GM18511 (cell line): ENCODE data around the gene LTA.
"Not testable (repeated sequence)": the region's sequence is repeated elsewhere in the genome, so short reads cannot be mapped to it uniquely, and the experiment has no call there.

Source experiments
- ATAC-seq: cut with Tn5 transposase; IDR thresholded peaks from one replicate; pipeline ENCODE4 v1.9.1; 2021; ENCODE audit warnings: mild to moderate bottlenecking, moderate library complexity; ENCODE audit not compliant: unreplicated experiment

LTA gene

GRCh38 chr6:31541658-31542521, 30.2 kb upstream of the LTA start, which contains the start of gene DDX39B:
Gene DDX39B (minus strand): TSS chr6:31542003. CDS start chr6:31540532, 1,471 bp downstream.
- peak; percentile 80 for ATAC-seq

GRCh38 chr6:31543639-31544038, 28.4 kb upstream of the LTA start:
- ATAC-seq: no peak

GRCh38 chr6:31544676-31545075, 27.4 kb upstream of the LTA start:
- ATAC-seq: no peak

- no peak for ATAC-seq
These were observed 26.8 kb upstream of the LTA start for GRCh38 chr6:31545291-31545690.

- ATAC-seq: peak; percentile 57
These were observed 25.6 kb upstream of the LTA start, which contains the start of gene ATP6V1G2 for GRCh38 chr6:31546339-31546957. Gene ATP6V1G2 (minus strand): TSS chr6:31546608. CDS start chr6:31546559, 49 bp downstream.

GRCh38 chr6:31546958-31547726, 24.9 kb upstream of the LTA start, which contains the start of gene NFKBIL1:
Gene NFKBIL1 (plus strand): TSS chr6:31547608. CDS start chr6:31547695, 87 bp downstream.
- ATAC-seq: peak; percentile 72

GRCh38 chr6:31547727-31548543, 24.2 kb upstream of the LTA start:
- no peak for ATAC-seq

- no peak for ATAC-seq
These were observed 23.6 kb upstream of the LTA start for GRCh38 chr6:31548544-31548873.

GRCh38 chr6:31551371-31551770, 20.7 kb upstream of the LTA start:
- not testable (repeated sequence) for ATAC-seq

- no peak for ATAC-seq
These were observed 15.8 kb upstream of the LTA start for GRCh38 chr6:31556307-31556706.

GRCh38 chr6:31557443-31558317, 14.4 kb upstream of the LTA start:
- ATAC-seq: no peak

GRCh38 chr6:31558318-31558625, 13.8 kb upstream of the LTA start:
- no peak for ATAC-seq

- no peak for ATAC-seq
These were observed 13.2 kb upstream of the LTA start for GRCh38 chr6:31558631-31559500.

GRCh38 chr6:31559606-31559957, 12.5 kb upstream of the LTA start:
- ATAC-seq: no peak

- ATAC-seq: peak; percentile 70
These were observed 12.0 kb upstream of the LTA start for GRCh38 chr6:31559958-31560696.

GRCh38 chr6:31560697-31561058, 11.4 kb upstream of the LTA start:
- no peak for ATAC-seq

GRCh38 chr6:31567531-31568370, 4.3 kb upstream of the LTA start:
- no peak for ATAC-seq
